H1 (cell line): ENCODE results near the gene FIGNL2. TPM values are rescaled to one million over a fixed set of nuclear protein-coding genes. Genes with fewer than 3 reads are reported as not detected.

Experiments
- CTCF ChIA-PET: fragments of 300-600 bp; sonication (Branson Sonifier 250); formaldehyde crosslinking; loops from one replicate; lab custom pipeline; 2021; ENCODE audit not compliant: partially characterized antibody; lab: Charles Lee
- POLR2A ChIA-PET: fragments of 300-600 bp; sonication (Branson Sonifier 250); formaldehyde crosslinking; loops from one replicate; lab custom pipeline; 2021; ENCODE audit warnings: inconsistent platforms; ENCODE audit not compliant: partially characterized antibody; lab: Charles Lee
- DNase-seq, 2 experiments: peaks; one replicate each; pipeline versions ENCODE4 v3.0.0 to v3.0.0-alpha.2; 2010 to 2022; ENCODE audit warnings: low spot score in 2 of 2, low read depth in 1 of 2, mixed read lengths in 1 of 2
- FAIRE-seq: peaks from 2 replicates; lab custom pipeline; 2011; peaks lifted over from hg19 to GRCh38; lab: Jason Lieb, UNC
- H2AFZ ChIP-seq: 2 replicates; pipeline ENCODE4 v1.8.1; 2012; ENCODE audit warnings: low read length, inconsistent platforms
- H2AK5ac ChIP-seq: 2 replicates; pipeline ENCODE4 v1.6.1; 2013; ENCODE audit warnings: low read depth, low read length
- H2BK120ac ChIP-seq: replicated peaks from 2 replicates; pipeline ENCODE3; 2013; ENCODE audit warnings: low read depth, low read length, inconsistent platforms
- H2BK12ac ChIP-seq: 2 replicates; pipeline ENCODE4 v1.6.1; 2013; ENCODE audit warnings: low read depth, low read length
- H2BK15ac ChIP-seq: 2 replicates; pipeline ENCODE4 v1.6.1; 2013; ENCODE audit warnings: low read length
- H2BK20ac ChIP-seq: 2 replicates; pipeline ENCODE4 v1.6.1; 2013; ENCODE audit warnings: low read length
- H2BK5ac ChIP-seq: 2 replicates; pipeline ENCODE4 v1.6.1; 2013; ENCODE audit warnings: low read depth, low read length
- H3K14ac ChIP-seq: 2 replicates; pipeline ENCODE4 v1.6.1; 2013; ENCODE audit warnings: inconsistent platforms; ENCODE audit not compliant: insufficient read length
- H3K18ac ChIP-seq: 2 replicates; pipeline ENCODE4 v1.6.1; 2013; ENCODE audit warnings: low read length; ENCODE audit errors: extremely low read depth
- H3K23ac ChIP-seq: 2 replicates; pipeline ENCODE4 v1.6.1; 2013; ENCODE audit warnings: inconsistent platforms; ENCODE audit not compliant: insufficient read length
- H3K23me2 ChIP-seq: 2 replicates; pipeline ENCODE4 v1.6.1; 2013; ENCODE audit warnings: low read depth, low read length
- H3K27ac ChIP-seq: 2 replicates; pipeline ENCODE4 v1.6.1; 2011; ENCODE audit warnings: low read depth, low read length, inconsistent platforms
- H3K27me3 ChIP-seq, 4 experiments: replicated peaks in 1 of 4; 1 replicate in 1 of 4; 2 replicates in 3 of 4; pipeline versions ENCODE4 v1.6.1 to v1.8.1; 2011 to 2013; ENCODE audit warnings: low read length in 3 of 4, mild to moderate bottlenecking in 3 of 4, inconsistent platforms in 2 of 4, mixed read lengths in 2 of 4, moderate library complexity in 1 of 4; ENCODE audit not compliant: control insufficient read depth in 3 of 4, insufficient read depth in 3 of 4; ENCODE audit errors: extremely low read depth in 1 of 4
- H3K36me3 ChIP-seq, 4 experiments: 2 replicates each; pipeline versions ENCODE4 v1.6.1 to v1.8.1; 2011 to 2013; ENCODE audit warnings: mild to moderate bottlenecking in 4 of 4, low read length in 3 of 4, moderate library complexity in 2 of 4, control low read depth in 1 of 4, inconsistent platforms in 1 of 4; ENCODE audit not compliant: insufficient read depth in 4 of 4, control insufficient read depth in 2 of 4
- H3K4ac ChIP-seq: replicated peaks from 2 replicates; pipeline ENCODE3; 2013; ENCODE audit warnings: low read length, low read depth, mixed read lengths, inconsistent platforms; ENCODE audit not compliant: insufficient read length
- H3K4me1 ChIP-seq, 4 experiments: replicated peaks in 1 of 4; 1 replicate in 1 of 4; 2 replicates in 3 of 4; pipeline versions ENCODE4 v1.6.1 to v1.8.1; 2011 to 2013; ENCODE audit warnings: low read length in 3 of 4, inconsistent platforms in 2 of 4, mixed read lengths in 1 of 4; ENCODE audit not compliant: insufficient read depth in 4 of 4, control insufficient read depth in 3 of 4
- H3K4me2 ChIP-seq, 2 experiments: 2 replicates each; pipeline versions ENCODE4 v1.6.1 to v1.8.1; 2011 to 2013; ENCODE audit warnings: low read depth in 2 of 2, low read length in 2 of 2, control low read depth in 1 of 2, inconsistent platforms in 1 of 2, mild to moderate bottlenecking in 1 of 2; ENCODE audit not compliant: insufficient read depth in 1 of 2
- H3K4me3 ChIP-seq, 4 experiments: fragments of 200-600, 300-600 bp in 1 of 4; sonication (generic), shearing (Covaris generic), sonication (Bioruptor Twin) in 1 of 4; 2 replicates each; pipeline versions ENCODE4 v1.5.1 to v1.8.1; 2011 to 2016; ENCODE audit warnings: low read length in 4 of 4, low read depth in 3 of 4, control low read depth in 2 of 4, inconsistent platforms in 2 of 4, mild to moderate bottlenecking in 2 of 4, mixed read lengths in 1 of 4, moderate library complexity in 1 of 4; ENCODE audit not compliant: insufficient read depth in 2 of 4; ENCODE audit errors: extremely low read depth in 1 of 4
- H3K56ac ChIP-seq: replicated peaks from 2 replicates; pipeline ENCODE3; 2013; ENCODE audit warnings: low read depth, mild to moderate bottlenecking, mixed read lengths, low read length, inconsistent platforms; ENCODE audit not compliant: insufficient read length
- H3K79me1 ChIP-seq: 2 replicates; pipeline ENCODE4 v1.6.1; 2013; ENCODE audit warnings: low read depth, low read length, control low read depth
- H3K79me2 ChIP-seq, 2 experiments: 2 replicates each; pipeline versions ENCODE4 v1.6.1 to v1.8.1; 2012 to 2013; ENCODE audit warnings: low read length in 2 of 2, mild to moderate bottlenecking in 2 of 2, inconsistent platforms in 1 of 2; ENCODE audit not compliant: insufficient read depth in 2 of 2, control insufficient read depth in 1 of 2
- H3K9ac ChIP-seq, 4 experiments: replicated peaks in 1 of 4; 1 replicate in 1 of 4; 2 replicates in 3 of 4; pipeline versions ENCODE4 v1.6.1 to v1.8.1; 2011 to 2013; ENCODE audit warnings: low read depth in 3 of 4, low read length in 3 of 4, control low read depth in 2 of 4, mild to moderate bottlenecking in 2 of 4, moderate library complexity in 2 of 4, inconsistent platforms in 1 of 4; ENCODE audit errors: extremely low read depth in 1 of 4
- H3K9me3 ChIP-seq, 2 experiments: 2 replicates each; pipeline versions ENCODE4 v1.6.1 to v1.8.1; 2012 to 2013; ENCODE audit warnings: mild to moderate bottlenecking in 2 of 2, moderate library complexity in 2 of 2, control low read depth in 1 of 2, inconsistent platforms in 1 of 2, low read depth in 1 of 2, low read length in 1 of 2, mixed read lengths in 1 of 2; ENCODE audit not compliant: insufficient read depth in 2 of 2
- H4K20me1 ChIP-seq, 2 experiments: replicated peaks in 1 of 2; 2 replicates each; pipeline versions ENCODE3 to v1.8.1; 2011 to 2013; ENCODE audit warnings: inconsistent platforms in 2 of 2, low read length in 2 of 2, mild to moderate bottlenecking in 1 of 2; ENCODE audit not compliant: insufficient read depth in 2 of 2, control insufficient read depth in 1 of 2
- H4K5ac ChIP-seq: 2 replicates; pipeline ENCODE4 v1.6.1; 2013; ENCODE audit warnings: low read length, low read depth, mixed read lengths, inconsistent platforms; ENCODE audit not compliant: insufficient read length
- H4K8ac ChIP-seq: 2 replicates; pipeline ENCODE4 v1.8.0; 2013; ENCODE audit warnings: mild to moderate bottlenecking, moderate library complexity, low read length, inconsistent platforms; ENCODE audit not compliant: insufficient read depth; ENCODE audit errors: extremely low read depth
- H4K91ac ChIP-seq: replicated peaks from 2 replicates; pipeline ENCODE3; 2013; ENCODE audit warnings: low read length, mixed read lengths, inconsistent platforms; ENCODE audit not compliant: insufficient read length
- EP300 ChIP-seq, 2 experiments: IDR thresholded peaks; 1 replicate in 1 of 2; 2 replicates in 1 of 2; pipeline ENCODE4 v1.6.1; 2011 to 2012; ENCODE audit warnings: low read depth in 2 of 2, low read length in 2 of 2, mild to moderate bottlenecking in 2 of 2, borderline replicate concordance in 1 of 2, inconsistent platforms in 1 of 2, moderate library complexity in 1 of 2
- POLR2AphosphoS5 ChIP-seq: IDR thresholded peaks from 2 replicates; pipeline ENCODE4 v1.6.1; 2011; ENCODE audit warnings: low read depth, low read length
- POU5F1 ChIP-seq: IDR thresholded peaks from 2 replicates; pipeline ENCODE4 v1.6.1; 2011; ENCODE audit warnings: low read depth, mild to moderate bottlenecking, low read length, moderate library complexity
- TEAD4 ChIP-seq: IDR thresholded peaks from 2 replicates; pipeline ENCODE4 v1.6.1; 2012; ENCODE audit warnings: low read depth, low read length, inconsistent platforms, mixed read lengths
- WGBS, 2 experiments: shearing (Covaris generic) in 1 of 2; methylation state at CpG; one replicate each; pipeline versions ENCODE4 v1.1.6 to v1.1.7; 2013 to 2015; ENCODE audit warnings: low lambda C conversion rate in 2 of 2, mixed read lengths in 2 of 2, inconsistent platforms in 1 of 2, low coverage in 1 of 2, missing lambda C conversion rate in 1 of 2; ENCODE audit not compliant: insufficient replicate concordance in 2 of 2, insufficient coverage in 1 of 2, insufficient read length in 1 of 2; ENCODE audit errors: extremely low coverage in 1 of 2, missing lambda C conversion rate in 1 of 2; 5-methylcytosine and 5-hydroxymethylcytosine counted together
- polyA plus RNA-seq, 7 experiments: library from polyadenylated mRNA; depleted of rRNA in 3 of 7; stranded (reverse) in 5 of 7; unstranded in 2 of 7; fragments of >200 nt in 5 of 7; fragments of 200-250 nt in 2 of 7; gene quantifications; 1 replicate in 5 of 7; 2 replicates in 1 of 7; 4 replicates in 1 of 7; pipeline versions ENCODE4 v1.2.1 to v1.2.3, GENCODE V29; 2011 to 2013; ENCODE audit warnings: missing spikeins in 2 of 7, mixed read lengths in 2 of 7
- total RNA-seq: library from RNA; stranded (reverse); fragmentation: NEBNext Ultra II Directional; extraction: Animal tissue kit (Norgen Biotek cat#: 25700); gene quantifications from 2 replicates; pipeline ENCODE4 v1.2.1, GENCODE V29; 2021
- TF ChIP-seq, protein P1 (sequence below): IDR thresholded peaks from 2 replicates; pipeline ENCODE4 v1.6.1; 2012; ENCODE audit warnings: inconsistent platforms

Gene FIGNL2
- total and polyA plus RNA-seq, 2 of the 8 experiments (the other 6 are each of a cell fraction or from before 2014, with no cell fraction given) = 6.5 to 7.1 TPM

DNA sequence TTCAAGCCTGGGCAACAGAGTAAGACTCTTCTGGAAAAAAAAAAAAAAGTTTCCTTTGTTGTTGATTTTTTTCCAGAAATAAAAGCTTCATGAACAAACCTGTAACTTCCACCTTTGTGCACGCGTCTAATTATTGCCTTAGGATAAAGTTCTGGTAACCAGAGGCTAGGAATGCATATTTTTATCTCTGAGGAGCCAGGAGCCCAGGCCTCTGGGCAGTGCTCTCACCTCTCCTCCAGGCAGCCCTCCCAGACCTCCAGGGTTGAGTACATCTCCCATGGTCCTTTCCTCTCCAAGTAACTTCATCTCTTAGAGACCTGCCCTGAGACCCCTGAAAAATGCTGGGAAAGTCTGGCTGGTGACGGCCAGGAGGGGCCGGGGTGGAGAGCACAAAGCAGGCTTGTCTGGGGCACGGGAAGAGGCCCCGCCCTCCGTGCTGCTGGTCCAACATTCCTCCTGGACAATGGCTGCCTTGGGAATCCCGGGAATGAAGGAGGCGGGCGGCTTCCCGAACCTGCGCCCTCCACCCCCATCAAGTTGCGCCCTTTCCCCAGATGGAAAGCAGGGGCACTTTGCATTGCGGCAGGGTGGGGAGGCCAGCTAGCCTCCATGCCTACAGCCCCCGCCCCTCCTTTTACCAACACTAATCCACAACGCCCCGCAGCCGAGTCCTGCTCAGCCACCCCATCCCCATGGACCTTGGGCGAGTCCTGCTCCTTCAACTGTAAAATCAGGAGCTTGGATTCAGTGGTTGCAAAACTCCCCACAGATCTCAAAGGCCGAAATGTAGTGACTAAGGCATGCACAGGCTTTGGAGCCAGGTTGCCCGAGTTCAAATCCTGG, 7.3 kb upstream of the FIGNL2 start:
- peak overlapping the region; percentile 71 for H2AFZ ChIP-seq
- TF ChIP-seq POU5F1 (no peak), TEAD4 (peak; percentile 94), EP300 (IDR thresholded peaks at IDR 0.05; ENCODE audit: borderline replicate concordance in 1 of 2, low read depth in 2 of 2, low read length in 2 of 2) (0 out of 3 replicates have a peak, but pooled peaks of 1 of the 2 experiments have one; percentile 37), POLR2AphosphoS5 (peak; percentile 65)
- TF ChIP-seq, protein P1, sequence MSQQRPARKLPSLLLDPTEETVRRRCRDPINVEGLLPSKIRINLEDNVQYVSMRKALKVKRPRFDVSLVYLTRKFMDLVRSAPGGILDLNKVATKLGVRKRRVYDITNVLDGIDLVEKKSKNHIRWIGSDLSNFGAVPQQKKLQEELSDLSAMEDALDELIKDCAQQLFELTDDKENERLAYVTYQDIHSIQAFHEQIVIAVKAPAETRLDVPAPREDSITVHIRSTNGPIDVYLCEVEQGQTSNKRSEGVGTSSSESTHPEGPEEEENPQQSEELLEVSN = no peak

More for the DNA sequence above, 7.3 kb upstream of the FIGNL2 start:
- Histone ChIP-seq H4K91ac (peak overlapping the region; percentile 87), H4K20me1 (no peaks in the 10 kb centered on the region), H3K14ac (no peak overlapping the region), H3K56ac (peak overlapping the region; percentile 49), H3K4ac (peak overlapping the region; percentile 80), H2BK120ac (peak overlapping the region; percentile 95), H2BK5ac (peak overlapping the region; percentile 71), H2BK12ac (peak overlapping the region; percentile 76), H3K27ac (peak overlapping the region; percentile 46; the same call in 1 of the 2 replicates), H3K36me3 (no peaks in the 10 kb centered on the region), H3K4me2 (peak overlapping the region; percentile 61 to 79), H3K23me2 (peaks cover 3% of the 10 kb centered on the region), H3K23ac (no peak overlapping the region), H3K79me1 (no peaks in the 10 kb centered on the region), H3K18ac (peak overlapping the region; percentile 97), H3K4me3 (peak overlapping the region; percentile 1 to 59 (median 42); a peak in 7 of 8 replicates), H3K27me3 (peaks cover under 1 to 25% (median 18%) of the 10 kb centered on the region in 4 experiments), H3K79me2 (no peaks in the 10 kb centered on the region), H3K9me3 (no peaks in the 10 kb centered on the region), H3K9ac (peak overlapping the region in 3 of 4 experiments; percentile 24 to 59 (median 57); a peak in 5 of 7 replicates), H2AK5ac (no peak overlapping the region; the same call in 1 of the 2 replicates), H4K8ac (peak overlapping the region; percentile 76; the same call in 1 of the 2 replicates), H4K5ac (peak overlapping the region; percentile 74), H3K4me1 (peaks cover 0 to 11% (median 2%) of the 10 kb centered on the region in 4 experiments; a peak in 6 of 7 replicates), H2BK15ac (no peak overlapping the region), H2BK20ac (peak overlapping the region; percentile 93; the same call in 1 of the 2 replicates)
- POLR2A ChIA-PET = interaction anchor here (0.8 to 11.0 kb wide), 10 partner anchors 11 to 319 kb away, joined by 3 to 107 read pairs (median 4); no protein-coding TSS in a partner anchor
- DNase-seq (peak in 1 of 2 experiments; percentile 84), FAIRE-seq (peak; percentile 32)
- CTCF ChIA-PET = interaction anchor here (0.7 to 8.5 kb wide), 13 partner anchors 9 to 335 kb away, joined by 3 to 132 read pairs (median 4); no protein-coding TSS in a partner anchor
- WGBS, 2 experiments = 12% methylated on average over 21 of the region's 21 CpGs; no CpG with 5 or more reads in 1 of the 2 experiments
